SU-DHL-6 (cell line): Measurements from ENCODE around the gene TNIP3.

Experiments used
- H2AFZ ChIP-seq: fragments of 200-600 bp; sonication (generic); 2 replicates; pipeline ENCODE4 v1.6.1; 2014; ENCODE audit warnings: low read depth, mild to moderate bottlenecking, moderate library complexity, mixed read lengths, antibody characterized with exemption, low read length; ENCODE audit not compliant: severe bottlenecking
- H3F3A ChIP-seq: fragments of 200-600 bp; shearing (Covaris generic); 2 replicates; pipeline ENCODE4 v1.6.0; 2016; ENCODE audit warnings: antibody characterized with exemption, mild to moderate bottlenecking; ENCODE audit not compliant: insufficient read depth
- H3K27ac ChIP-seq: fragments of 200-600 bp; sonication (generic); 2 replicates; pipeline ENCODE4 v1.5.1; 2016; ENCODE audit warnings: low read depth, mild to moderate bottlenecking, low read length, moderate library complexity, mixed read lengths
- H3K27me3 ChIP-seq: fragments of 200-600 bp; sonication (generic), shearing (Covaris generic); 2 replicates; pipeline ENCODE4 v1.6.0; 2014; ENCODE audit warnings: mild to moderate bottlenecking, low read length
- H3K36me3 ChIP-seq: fragments of 200-600 bp; sonication (generic); 2 replicates; pipeline ENCODE4 v1.6.1; 2014; ENCODE audit warnings: mild to moderate bottlenecking, low read length, mixed read lengths
- H3K4me2 ChIP-seq: fragments of 300-600, 200-600 bp; shearing (Covaris generic), sonication (generic); 2 replicates; pipeline ENCODE4 v1.6.0; 2014; ENCODE audit warnings: low read length, low read depth, mild to moderate bottlenecking; ENCODE audit not compliant: poor library complexity, severe bottlenecking
- H3K4me3 ChIP-seq: fragments of 200-600 bp; sonication (generic); 2 replicates; pipeline ENCODE4 v1.5.1; 2014; ENCODE audit warnings: antibody characterized with exemption, low read length, mild to moderate bottlenecking, mixed read lengths; ENCODE audit not compliant: insufficient read depth, poor library complexity, severe bottlenecking
- H3K79me2 ChIP-seq: fragments of 200-600 bp; sonication (generic); 2 replicates; pipeline ENCODE4 v1.6.1; 2014; ENCODE audit warnings: mild to moderate bottlenecking, low read length, moderate library complexity; ENCODE audit not compliant: insufficient read depth
- H3K9ac ChIP-seq: fragments of 200-600 bp; sonication (generic); 2 replicates; pipeline ENCODE4 v1.7.0; 2014; ENCODE audit warnings: mild to moderate bottlenecking, low read length
- H3K9me2 ChIP-seq: fragments of 200-600 bp; sonication (generic); replicated peaks from 2 replicates; pipeline ENCODE4 v1.6.1; 2014; ENCODE audit warnings: low read length; ENCODE audit not compliant: insufficient read depth
- H3K9me3 ChIP-seq: fragments of 200-600 bp; sonication (generic); 2 replicates; pipeline ENCODE4 v1.6.1; 2014; ENCODE audit warnings: low read length, mixed read lengths; ENCODE audit not compliant: insufficient read depth
- H4K20me1 ChIP-seq: fragments of 200-600 bp; sonication (generic); 2 replicates; pipeline ENCODE4 v1.6.1; 2014; ENCODE audit warnings: low read depth, mild to moderate bottlenecking, antibody characterized with exemption, low read length, moderate library complexity, mixed read lengths
- CTCF ChIP-seq: fragments of 200-600 bp; sonication (generic); IDR thresholded peaks from one replicate; pipeline ENCODE4 v1.5.1; 2017; ENCODE audit warnings: antibody characterized with exemption, mild to moderate bottlenecking, low read length, moderate library complexity; ENCODE audit not compliant: insufficient read depth, poor library complexity, severe bottlenecking
- EZH2phosphoT487 ChIP-seq: fragments of 200-600 bp; sonication (generic), shearing (Covaris generic); conservative IDR thresholded peaks from 2 replicates; pipeline ENCODE4 v1.6.1; 2018; ENCODE audit warnings: mild to moderate bottlenecking, antibody characterized with exemption, low read length, moderate library complexity, mixed read lengths

The TNIP3 gene

GRCh38 chr4:121168446-121169281 lies 4.5 kb upstream of the TNIP3 start:
- Histone ChIP-seq H3K4me3 (no peak overlapping the region), H4K20me1 (no peaks in the 10 kb centered on the region), H3K27me3 (no peaks in the 10 kb centered on the region), H3K9ac (no peak overlapping the region), H3K27ac (no peak overlapping the region), H3K9me3 (no peaks in the 10 kb centered on the region), H3K4me2 (no peak overlapping the region), H2AFZ (no peak overlapping the region), H3K79me2 (no peaks in the 10 kb centered on the region), H3K36me3 (no peaks in the 10 kb centered on the region), H3F3A (no peaks in the 10 kb centered on the region), H3K9me2 (no peaks in the 10 kb centered on the region)
- TF ChIP-seq EZH2phosphoT487 (no peak), CTCF (no peak)

GRCh38 chr4:121166976-121167375 lies 2.9 kb upstream of the TNIP3 start:
- Histone ChIP-seq H3K9me2 (no peaks in the 10 kb centered on the region), H3K79me2 (no peaks in the 10 kb centered on the region), H2AFZ (no peak overlapping the region), H3K9ac (no peak overlapping the region), H3F3A (no peaks in the 10 kb centered on the region), H3K27me3 (no peaks in the 10 kb centered on the region), H3K4me2 (no peak overlapping the region), H3K27ac (no peak overlapping the region), H3K4me3 (no peak overlapping the region), H3K36me3 (no peaks in the 10 kb centered on the region), H3K9me3 (no peaks in the 10 kb centered on the region), H4K20me1 (no peaks in the 10 kb centered on the region)
- TF ChIP-seq EZH2phosphoT487 (no peak), CTCF (no peak)

GRCh38 chr4:121165206-121165605 lies 1.1 kb upstream of the TNIP3 start:
- Histone ChIP-seq H3K79me2 (no peaks in the 10 kb centered on the region), H3K27ac (no peak overlapping the region), H3K4me2 (no peak overlapping the region), H3K9me2 (no peaks in the 10 kb centered on the region), H4K20me1 (no peaks in the 10 kb centered on the region), H3K9me3 (no peaks in the 10 kb centered on the region), H3K27me3 (no peaks in the 10 kb centered on the region), H2AFZ (no peak overlapping the region), H3F3A (no peaks in the 10 kb centered on the region), H3K9ac (no peak overlapping the region), H3K36me3 (no peaks in the 10 kb centered on the region), H3K4me3 (no peak overlapping the region)
- TF ChIP-seq EZH2phosphoT487, result no peak
- no peak for TF ChIP-seq CTCF
